K562 (cell line): Measurements from ENCODE around the gene PRR14. TPM values are rescaled to one million over a fixed set of nuclear protein-coding genes. Genes with fewer than 3 reads are reported as not detected.

ENCODE experiments used
- ATAC-seq: fragments of 200-7000 bp; cut with Tn5 transposase; 3 replicates; pipeline ENCODE4 v1.9.1; 2020; ENCODE audit warnings: moderate library complexity
- Bru-seq: library from RNA; stranded (reverse); fragments of 400-500 nt; gene quantifications from one replicate; lab custom pipeline; 2021; lab: Mats Ljungman, UMichigan
- BruChase-seq, 2 experiments: library from RNA; stranded (reverse); fragments of 400-500 nt; gene quantifications; one replicate each; lab custom pipeline; 2021; lab: Mats Ljungman, UMichigan
- BruUV-seq: library from RNA; stranded (reverse); fragments of 400-500 nt; replicated peaks from 2 replicates; lab custom pipeline; 2021; lab: Mats Ljungman, UMichigan
- CTCF ChIA-PET: fragments of 300-600 bp; formaldehyde crosslinking; extraction: SDS; loops from one replicate; lab custom pipeline; 2021; ENCODE audit warnings: low intra/inter-chr PET ratio; lab: Yijun Ruan, JAX
- POLR2A ChIA-PET: fragments of 300-600, 350-650 bp; sonication (Branson Sonifier 250); formaldehyde crosslinking; extraction: SDS; loops from one replicate; lab custom pipeline; 2021; ENCODE audit warnings: antibody characterized with exemption, inconsistent platforms; lab: Yijun Ruan, JAX
- DNase-seq, 4 experiments: peaks; one replicate each; pipeline versions ENCODE4 v3.0.0 to v3.0.0-alpha.2; 2011 to 2018; ENCODE audit warnings: low spot score in 3 of 4, mixed read lengths in 3 of 4; ENCODE audit errors: extremely low read depth in 1 of 4
- FAIRE-seq: peaks from 2 replicates; lab custom pipeline; 2011; peaks lifted over from hg19 to GRCh38; lab: Jason Lieb, UNC
- H2AFZ ChIP-seq: 2 replicates; pipeline ENCODE4 v1.6.0; 2011; ENCODE audit warnings: low read depth, low read length, control low read depth, inconsistent platforms
- H3K27ac ChIP-seq: fragments of 200-600 bp; 3 replicates; pipeline ENCODE4 v1.8.0; 2011; ENCODE audit warnings: low read depth, mild to moderate bottlenecking, control low read depth, inconsistent platforms, low read length, moderate library complexity, mixed read lengths; ENCODE audit errors: extremely low read depth
- H3K27me3 ChIP-seq, 2 experiments: fragments of 300-600 bp in 1 of 2; 2 replicates in 1 of 2; 3 replicates in 1 of 2; pipeline versions ENCODE4 v1.6.0 to v1.8.0; 2011; ENCODE audit warnings: inconsistent platforms in 2 of 2, low read length in 2 of 2, mild to moderate bottlenecking in 1 of 2, mixed read lengths in 1 of 2, moderate library complexity in 1 of 2; ENCODE audit not compliant: control insufficient read depth in 2 of 2, insufficient read depth in 2 of 2
- H3K36me3 ChIP-seq: fragments of 300-600 bp; 3 replicates; pipeline ENCODE4 v1.8.0; 2011; ENCODE audit warnings: mild to moderate bottlenecking, low read length, inconsistent platforms; ENCODE audit not compliant: control insufficient read depth, insufficient read depth
- H3K4me1 ChIP-seq, 2 experiments: fragments of 200-600 bp in 1 of 2; replicated peaks in 1 of 2; 2 replicates in 1 of 2; 3 replicates in 1 of 2; pipeline versions ENCODE4 v1.5.1 to v1.8.0; 2011; ENCODE audit warnings: inconsistent platforms in 2 of 2, low read length in 2 of 2, mild to moderate bottlenecking in 1 of 2, mixed read lengths in 1 of 2, moderate library complexity in 1 of 2; ENCODE audit not compliant: control insufficient read depth in 2 of 2, insufficient read depth in 2 of 2
- H3K4me2 ChIP-seq: 2 replicates; pipeline ENCODE4 v1.6.1; 2011; ENCODE audit warnings: low read length, control low read depth, inconsistent platforms, mixed read lengths; ENCODE audit not compliant: insufficient read depth
- H3K4me3 ChIP-seq: fragments of 200-600 bp; sonication (generic), shearing (Covaris generic); 2 replicates; pipeline ENCODE4 v1.5.1; 2016; ENCODE audit warnings: control low read depth, inconsistent platforms
- H3K79me2 ChIP-seq: fragments of 200-600 bp; 3 replicates; pipeline ENCODE4 v1.8.0; 2011; ENCODE audit warnings: low read length, inconsistent platforms; ENCODE audit not compliant: control insufficient read depth, insufficient read depth
- H3K9ac ChIP-seq, 2 experiments: 2 replicates each; pipeline versions ENCODE4 v1.6.0 to v1.6.1; 2011; ENCODE audit warnings: low read depth in 2 of 2, low read length in 2 of 2, control low read depth in 1 of 2, inconsistent platforms in 1 of 2, mild to moderate bottlenecking in 1 of 2, mixed read lengths in 1 of 2; ENCODE audit not compliant: insufficient read depth in 1 of 2
- H3K9me1 ChIP-seq: one replicate; pipeline ENCODE4 v1.6.0; 2011; ENCODE audit warnings: inconsistent platforms, mild to moderate bottlenecking, low read length, moderate library complexity; ENCODE audit not compliant: control insufficient read depth, insufficient read depth
- H3K9me3 ChIP-seq: replicated peaks from 2 replicates; pipeline ENCODE4 v1.5.1; 2011; ENCODE audit warnings: low read depth, low read length, inconsistent platforms; ENCODE audit not compliant: control insufficient read depth, insufficient read depth
- H4K20me1 ChIP-seq: replicated peaks from 2 replicates; pipeline ENCODE4 v1.6.1; 2011; ENCODE audit warnings: low read length, inconsistent platforms, mixed read lengths; ENCODE audit not compliant: control insufficient read depth, insufficient read depth
- BACH1 ChIP-seq: fragments of 200-800 bp; sonication (Bioruptor generic); IDR thresholded peaks from 2 replicates; pipeline ENCODE4 v1.6.1; 2016; ENCODE audit warnings: missing genetic modification characterization, missing compliant biosample characterization
- BCOR ChIP-seq: fragments of 450-650 bp; IDR thresholded peaks from 2 replicates; pipeline ENCODE4 v1.6.1; 2016
- MED1 ChIP-seq: sonication (generic); formaldehyde crosslinking; IDR thresholded peaks from 2 replicates; pipeline ENCODE4 v1.8.1; 2023; ENCODE audit warnings: missing genetic modification reagents, borderline replicate concordance
- MTA1 ChIP-seq: fragments of 450-650 bp; IDR thresholded peaks from 2 replicates; pipeline ENCODE4 v1.6.1; 2017; ENCODE audit warnings: borderline replicate concordance
- MYC ChIP-seq, 2 experiments: fragments of 250-450 bp in 1 of 2; sonication (Bioruptor Pico) in 1 of 2; IDR thresholded peaks; 2 replicates each; pipeline versions ENCODE4 v1.5.1 to v1.6.1; 2012 to 2021; ENCODE audit warnings: low read depth in 2 of 2, borderline replicate concordance in 1 of 2, improper control_type of control experiment in 1 of 2, low read length in 1 of 2, mild to moderate bottlenecking in 1 of 2, moderate library complexity in 1 of 2
- NFIC ChIP-seq: fragments of 450-650 bp; IDR thresholded peaks from 2 replicates; pipeline ENCODE4 v1.6.1; 2017; ENCODE audit warnings: mild to moderate bottlenecking, inconsistent platforms
- POLR2A ChIP-seq: fragments of 450-650 bp; conservative IDR thresholded peaks from 2 replicates; pipeline ENCODE4 v1.6.1; 2016
- POLR2G ChIP-seq: fragments of 200-400 bp; formaldehyde crosslinking; IDR thresholded peaks from 2 replicates; pipeline ENCODE4 v1.6.1; 2017; ENCODE audit warnings: low read depth, mild to moderate bottlenecking, antibody characterized with exemption, low read length, moderate library complexity
- POLR2H ChIP-seq: IDR thresholded peaks from 2 replicates; pipeline ENCODE4 v1.6.1; 2016; ENCODE audit warnings: missing genetic modification characterization, low read depth, mild to moderate bottlenecking, control low read depth, missing compliant biosample characterization, moderate library complexity
- TAF15 ChIP-seq: fragments of 200-400 bp; formaldehyde crosslinking; IDR thresholded peaks from 2 replicates; pipeline ENCODE4 v1.6.1; 2017; ENCODE audit warnings: mild to moderate bottlenecking, low read depth, low read length, moderate library complexity
- UBTF ChIP-seq, 2 experiments: IDR thresholded peaks; 2 replicates each; pipeline ENCODE4 v1.6.1; 2012; ENCODE audit warnings: improper control_type of control experiment in 2 of 2, low read depth in 2 of 2, low read length in 2 of 2, borderline replicate concordance in 1 of 2
- ZFP1 ChIP-seq: fragments of 450-650 bp; formaldehyde crosslinking; IDR thresholded peaks from 2 replicates; pipeline ENCODE4 v1.4.0; 2020; ENCODE audit warnings: mild to moderate bottlenecking, mixed read lengths
- WGBS: fragments of 100-300 bp; shearing (Covaris generic); methylation state at CpG from one replicate; pipeline ENCODE4 v1.1.6; 2016; ENCODE audit warnings: low coverage, mixed read lengths; ENCODE audit not compliant: insufficient coverage; ENCODE audit errors: missing lambda C conversion rate; 5-methylcytosine and 5-hydroxymethylcytosine counted together
- in situ Hi-C: fragments of 300-500 bp; cut with MboI; formaldehyde crosslinking; loops from 4 replicates; pipeline ENCODE4 v1.15.0; 2018; ENCODE audit warnings: inconsistent platforms, mixed read lengths
- intact Hi-C: fragments of 100-400 bp; cut with micrococcal nuclease; formaldehyde crosslinking; loops from 2 replicates; pipeline ENCODE4 v1.14.2; 2022
- long read RNA-seq, 3 experiments: library from polyadenylated mRNA in 2 of 3; library from RNA in 1 of 3; unstranded in 2 of 3; stranded (forward) in 1 of 3; transcript quantifications; one replicate each; pipeline ENCODE4 v2.0.0, GENCODE V29; 2019 to 2022
- polyA minus RNA-seq, 3 experiments: library from RNA; depleted of rRNA, polyadenylated mRNA; stranded (reverse); fragments of >200 nt; gene quantifications; 2 replicates each; pipeline ENCODE4 v1.2.3, GENCODE V29; 2011
- polyA plus RNA-seq, 8 experiments: library from polyadenylated mRNA; depleted of rRNA in 4 of 8; stranded (reverse) in 5 of 8; unstranded in 3 of 8; fragments of >200 nt; fragmentation: Nextera tagmentation in 2 of 8; fragmentation: Illumina TruSeq in 1 of 8; extraction: Ambion mirVana in 2 of 8; extraction: Trizol in 1 of 8; gene quantifications; 2 replicates each; pipeline versions ENCODE4 v1.2.1 to v1.2.3, GENCODE V29; 2011 to 2014; ENCODE audit warnings: inconsistent platforms in 1 of 8, missing spikeins in 1 of 8
- total RNA-seq, 7 experiments: library from RNA; depleted of rRNA in 6 of 7; stranded (reverse); fragments of >200 nt in 6 of 7; fragmentation: Illumina TruSeq in 2 of 7; extraction: Trizol in 2 of 7; gene quantifications; 2 replicates each; pipeline versions ENCODE4 v1.2.1 to v1.2.3, GENCODE V29; 2011 to 2021; ENCODE audit warnings: low replicate concordance in 1 of 7

PRR14 gene
- 27.0 and 46.3 TPM in 2 replicates for total RNA-seq (2011; cell fraction: chromatin; rRNA removed; ENCODE audit: low replicate concordance)
- total RNA-seq (2011; cell fraction: nucleolus; rRNA removed): 23.7 and 30.5 TPM in 2 replicates
- total RNA-seq (2011; cell fraction: nucleoplasm; rRNA removed): 29.4 and 33.8 TPM in 2 replicates
- 15.6 and 20.2 TPM in 2 replicates for total RNA-seq (2014; rRNA removed)
- total RNA-seq (2014; rRNA removed; fragmentation: Illumina TruSeq; extraction: Trizol): 6.5 and 6.8 TPM in 2 replicates
- total RNA-seq (2015; rRNA removed; fragmentation: Illumina TruSeq; extraction: Trizol): 11.5 and 12.5 TPM in 2 replicates
- 62.1 and 63.1 TPM in 2 replicates for total RNA-seq (2021)
- polyA plus RNA-seq (2011; rRNA removed): 10.0 and 13.0 TPM in 2 replicates
- polyA plus RNA-seq (2011; cell fraction: cytosol; rRNA removed): 6.7 and 10.3 TPM in 2 replicates
- polyA plus RNA-seq (2011; cell fraction: nucleus; rRNA removed): 58.6 and 70.0 TPM in 2 replicates
- 29.3 and 46.6 TPM in 2 replicates for polyA plus RNA-seq (2012)
- polyA plus RNA-seq (2014; fragmentation: Illumina TruSeq; extraction: Trizol): 23.8 and 38.3 TPM in 2 replicates
- 1 to 10 TPM; 2.2 to 2.3 TPM for polyA plus RNA-seq (2014; fragmentation: Nextera tagmentation; extraction: Ambion mirVana)
- 20.5 and 26.7 TPM in 2 replicates for polyA plus RNA-seq (2014; rRNA removed)
- polyA minus RNA-seq (2011; rRNA and poly(A)+ RNA removed): 3.1 and 4.4 TPM in 2 replicates
- 7.0 and 17.7 TPM in 2 replicates for polyA minus RNA-seq (2011; cell fraction: cytosol; rRNA and poly(A)+ RNA removed)
- 14.7 and 23.4 TPM in 2 replicates for polyA minus RNA-seq (2011; cell fraction: nucleus; rRNA and poly(A)+ RNA removed)
- percentile 73 among the genes with signal in this experiment for Bru-seq, nascent RNA
- BruChase-seq, experiment 1, labeled RNA remaining after a 2-hour chase: percentile 69 among the genes with signal in this experiment
- percentile 77 among the genes with signal in this experiment for BruChase-seq, experiment 2, labeled RNA remaining after a 6-hour chase
- long read RNA-seq, experiment 1, partial matches to known transcripts: 30 of 37 reads
- long read RNA-seq, experiment 1, other reads (novel, unspliced or antisense): 2 of 37 reads
- long read RNA-seq, experiment 2, transcript PRR14-202 (12 exons, 2,198 nt): minor isoform, 7 of 43 reads
- long read RNA-seq, experiment 2, transcript PRR14-203 (11 exons, 2,316 nt): major isoform, 15 of 43 reads
- long read RNA-seq, experiment 2, partial matches to known transcripts: 13 of 43 reads
- long read RNA-seq, experiment 2, other reads (novel, unspliced or antisense): 7 of 43 reads
- long read RNA-seq, experiment 3, partial matches to known transcripts: 1 of 4 reads
- long read RNA-seq, experiment 3, other reads (novel, unspliced or antisense): 1 of 4 reads

GRCh38 chr16:30650369-30651123 lies at the start of gene PRR14:
TSS of gene PRR14 (plus strand) at chr16:30650960. CDS start at chr16:30651646, 686 bp downstream.
- Histone ChIP-seq H3K27ac (peak within 1 kb of the TSS; percentile 98), H3K79me2 (peaks cover 18% of the 10 kb centered on the region), H4K20me1 (no peaks in the 10 kb centered on the region), H3K9me3 (no peaks in the 10 kb centered on the region; the same call in 1 of the 2 replicates), H2AFZ (peak within 1 kb of the TSS; percentile 99), H3K9me1 (no peaks in the 10 kb centered on the region), H3K27me3 (no peaks in the 10 kb centered on the region), H3K4me3 (peak within 1 kb of the TSS; percentile 98), H3K9ac (peak within 1 kb of the TSS; percentile 98 to 100), H3K4me1 (peaks cover 12 to 39% of the 10 kb centered on the region in 2 experiments; a peak in 4 of 5 replicates), H3K36me3 (peaks cover 32% of the 10 kb centered on the region), H3K4me2 (peak within 1 kb of the TSS; percentile 94)
- intact Hi-C loops (loop anchor here (10.0 kb wide), 3 partner anchors 164 to 586 kb away; partner anchors contain the start of genes ALDOA, TBX6 and YPEL3), in situ Hi-C loops (no loop called here)
- CTCF ChIA-PET: no interaction called here
- WGBS: 9% methylated on average over 40 of the region's 53 CpGs
- FAIRE-seq (peak; percentile 98), DNase-seq (peak; percentile 93 to 100 (median 97)), ATAC-seq (peak; percentile 94)
- BruUV-seq: no TSS peak
- POLR2A ChIA-PET: interaction anchor here (0.6 to 3.2 kb wide), 15 partner anchors 8 to 285 kb away, joined by 3 to 10 read pairs (median 3); partner anchors contain the start of genes DCTPP1, FBRS, TBC1D10B and ZNF688
- TF ChIP-seq MYC (IDR thresholded peaks at IDR 0.05; ENCODE audit: low read depth, low read length) (peak; percentile 65), MYC (CRISPR knock-in tag; IDR thresholded peaks at IDR 0.05; ENCODE audit: borderline replicate concordance, low read depth) (no peak), BACH1 (tag) (no peak; the same call in 1 of the 2 replicates), BCOR (no peak), TAF15 (no peak), NFIC (0 out of 2 replicates have a peak, but pooled peaks have one; percentile 58), MTA1 (peak; percentile 90), POLR2A (peak; percentile 72; the same call in 1 of the 2 replicates), ZFP1 (CRISPR knock-in tag) (no peak), MED1 (no peak), POLR2G (peak; percentile 80), UBTF (IDR thresholded peaks at IDR 0.05; ENCODE audit: borderline replicate concordance in 1 of 2, low read depth in 2 of 2, low read length in 2 of 2) (peak in 1 of 2 experiments; percentile 39; a peak in 1 of 4 replicates), POLR2H (tag) (peak; percentile 65; the same call in 1 of the 2 replicates)
